Upper lobe of left lung (tissue), 4 donors: ENCODE results near the gene RPS17.

Source experiments
- POLR2AphosphoS5 ChIP-seq, 2 donors: sonication (generic); formaldehyde crosslinking; IDR thresholded peaks; one replicate each; pipeline ENCODE4 v1.5.1; 2017; ENCODE audit warnings: antibody characterized with exemption in 2 of 2
- TF ChIP-seq, protein P1 (sequence below), 6 experiments: fragments of 450-650 bp in 4 of 6; fragments of 200-600 bp in 2 of 6; sonication (generic) in 2 of 6; IDR thresholded peaks; one replicate each; pipeline ENCODE4 v1.5.1; 2016 to 2019; ENCODE audit warnings: antibody characterized with exemption in 6 of 6

DNA sequence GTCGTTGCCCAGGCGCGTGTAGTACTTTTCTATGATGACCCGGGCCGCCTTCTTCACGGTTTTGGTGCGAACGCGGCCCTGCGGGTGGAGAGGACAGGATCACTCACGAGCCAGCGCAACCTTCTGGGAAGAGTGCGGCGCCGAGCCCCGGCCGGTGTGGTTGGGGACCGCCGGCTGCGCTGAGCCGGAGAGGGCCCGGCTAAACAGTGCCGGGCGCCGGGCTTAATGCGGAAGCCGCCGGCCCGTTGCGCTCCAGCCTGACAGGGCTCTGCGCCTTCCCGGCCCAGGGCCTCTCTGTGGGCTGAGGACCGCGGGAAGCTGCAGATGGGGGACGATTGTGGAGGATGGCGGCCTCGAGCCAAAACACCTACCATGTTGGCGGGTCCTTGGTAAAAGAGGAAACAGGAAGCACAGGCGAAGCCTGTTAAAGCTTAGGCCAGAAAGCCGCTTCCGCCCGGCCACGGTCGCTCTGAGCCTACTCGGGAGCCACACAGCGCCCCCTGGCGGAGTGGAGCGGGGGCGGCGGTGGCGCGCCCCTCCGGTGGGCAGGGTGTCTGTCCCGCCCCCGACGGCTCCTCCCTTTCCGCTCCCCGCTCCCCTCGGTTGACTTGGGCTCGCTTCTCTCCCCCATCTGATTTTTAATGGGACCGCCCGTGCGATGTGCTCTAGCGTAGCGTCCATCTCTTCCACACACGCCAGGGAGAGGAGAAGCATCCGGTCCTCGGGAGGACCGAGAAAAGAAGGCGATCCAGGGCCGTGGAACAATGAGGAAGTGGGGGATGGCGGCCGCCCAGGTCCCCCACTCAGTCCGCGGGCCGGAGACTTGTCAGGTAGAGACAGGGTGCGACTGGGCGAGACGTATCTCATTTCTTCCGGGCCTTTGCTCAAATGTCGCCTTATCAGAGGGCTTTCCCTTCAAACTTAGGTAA, at the start of gene RPS17:
- TF ChIP-seq POLR2AphosphoS5 (IDR thresholded peaks at IDR 0.05), result peak; percentile 85 to 91
- TF ChIP-seq, protein P1, sequence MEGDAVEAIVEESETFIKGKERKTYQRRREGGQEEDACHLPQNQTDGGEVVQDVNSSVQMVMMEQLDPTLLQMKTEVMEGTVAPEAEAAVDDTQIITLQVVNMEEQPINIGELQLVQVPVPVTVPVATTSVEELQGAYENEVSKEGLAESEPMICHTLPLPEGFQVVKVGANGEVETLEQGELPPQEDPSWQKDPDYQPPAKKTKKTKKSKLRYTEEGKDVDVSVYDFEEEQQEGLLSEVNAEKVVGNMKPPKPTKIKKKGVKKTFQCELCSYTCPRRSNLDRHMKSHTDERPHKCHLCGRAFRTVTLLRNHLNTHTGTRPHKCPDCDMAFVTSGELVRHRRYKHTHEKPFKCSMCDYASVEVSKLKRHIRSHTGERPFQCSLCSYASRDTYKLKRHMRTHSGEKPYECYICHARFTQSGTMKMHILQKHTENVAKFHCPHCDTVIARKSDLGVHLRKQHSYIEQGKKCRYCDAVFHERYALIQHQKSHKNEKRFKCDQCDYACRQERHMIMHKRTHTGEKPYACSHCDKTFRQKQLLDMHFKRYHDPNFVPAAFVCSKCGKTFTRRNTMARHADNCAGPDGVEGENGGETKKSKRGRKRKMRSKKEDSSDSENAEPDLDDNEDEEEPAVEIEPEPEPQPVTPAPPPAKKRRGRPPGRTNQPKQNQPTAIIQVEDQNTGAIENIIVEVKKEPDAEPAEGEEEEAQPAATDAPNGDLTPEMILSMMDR (IDR thresholded peaks at IDR 0.05), result peak; percentile 99 to 100 (median 99)
